Left renal cortex interstitium (tissue), 4 donors: ENCODE data around the gene PHC2. TPM values are rescaled to one million over a fixed set of nuclear protein-coding genes. Genes with fewer than 3 reads are reported as not detected.
"Not testable (repeated sequence)": the region's sequence is repeated elsewhere in the genome, so short reads cannot be mapped to it uniquely, and the experiment has no call there.

Experiments used
- DNase-seq, 4 donors: peaks; one replicate each; pipeline ENCODE4 v3.0.0-alpha.2; 2013; ENCODE audit warnings: low read depth in 4 of 4, low spot score in 2 of 4, missing footprints in 1 of 4
- polyA plus RNA-seq, 4 donors: library from polyadenylated mRNA; unstranded; fragments of 120-200 nt; gene quantifications; one replicate each; pipeline ENCODE4 v1.2.1, GENCODE V29; 2013; ENCODE audit not compliant: insufficient read length in 4 of 4

Gene PHC2
- polyA plus RNA-seq, 4 donors, result 93.9 to 130 (median 117) TPM

GRCh38 chr1:33298623-33299277, 132.1 kb downstream of the PHC2 start:
- peak in 1 of 4 donors; percentile 27 for DNase-seq

DNA sequence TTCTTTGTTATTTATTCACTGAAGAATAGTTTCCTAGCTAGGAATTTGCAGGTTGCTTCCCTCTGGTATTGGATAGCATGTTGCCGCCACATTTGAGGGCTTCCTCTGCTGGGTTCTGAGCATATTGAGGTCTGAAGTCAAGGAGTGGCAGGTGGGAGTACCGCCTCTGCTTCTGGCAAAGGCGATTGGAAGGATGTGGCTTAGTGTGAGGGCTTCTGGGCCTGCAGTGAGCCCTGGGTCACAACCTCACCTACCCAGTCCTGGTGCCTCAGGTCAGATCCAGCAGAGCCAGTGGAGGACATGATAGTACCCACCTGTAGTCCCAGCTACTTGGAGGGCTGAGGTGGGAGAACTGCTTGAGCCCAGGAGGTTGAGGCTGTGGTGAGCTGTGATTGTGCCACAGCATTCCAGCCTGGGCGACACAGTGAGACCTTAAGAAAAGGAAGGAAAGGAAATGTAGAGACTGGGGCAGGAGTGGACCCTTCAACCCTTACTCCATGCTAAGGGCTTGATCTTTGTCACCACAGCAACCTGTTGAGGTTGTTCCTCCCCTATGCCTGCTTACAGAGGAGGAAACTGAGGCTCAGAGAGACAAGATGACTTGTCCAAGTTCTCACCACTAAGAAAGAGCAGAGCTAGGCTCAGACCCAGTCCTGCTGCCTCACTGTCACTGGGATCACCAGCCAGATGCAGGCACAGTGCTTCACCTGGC, 132.8 kb downstream of the PHC2 start:
- no peak for DNase-seq

- no peak for DNase-seq
Measured at GRCh38 chr1:33296824-33297223, 134.1 kb downstream of the PHC2 start.

- DNase-seq, result no peak
Measured at GRCh38 chr1:33296082-33296458, 134.8 kb downstream of the PHC2 start.

DNA sequence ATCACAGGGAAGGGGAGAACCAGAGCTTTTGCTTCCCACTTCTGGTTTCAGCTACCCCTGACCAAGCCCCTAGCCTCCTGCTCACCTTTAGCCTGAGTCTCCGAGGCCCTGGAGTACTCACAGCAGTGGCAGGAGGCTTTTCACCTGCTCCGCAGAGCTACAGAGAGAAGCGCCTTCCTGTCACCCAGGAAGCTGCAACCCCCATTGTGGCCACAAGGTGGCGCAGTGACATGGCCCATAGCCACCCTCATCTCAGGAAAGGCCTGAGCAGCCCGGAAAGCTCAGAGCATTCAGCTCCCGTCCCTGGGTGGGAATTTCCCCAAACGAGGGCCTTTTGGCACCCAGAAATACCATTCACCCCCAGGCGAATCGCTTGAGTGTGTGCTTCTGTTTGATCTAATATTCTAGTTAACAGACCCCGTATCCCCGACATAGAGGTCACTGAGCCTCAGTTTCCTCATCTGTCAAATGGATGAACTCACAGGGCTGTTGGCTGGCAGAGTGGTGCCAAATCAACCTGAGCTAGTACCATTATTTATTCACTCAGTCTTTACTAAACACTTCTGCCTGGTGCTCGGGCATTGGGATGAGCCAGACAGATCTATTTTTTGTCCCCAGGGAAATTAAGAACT, 135.3 kb downstream of the PHC2 start:
- DNase-seq, result peak; percentile 39 to 72 (median 56)

DNA sequence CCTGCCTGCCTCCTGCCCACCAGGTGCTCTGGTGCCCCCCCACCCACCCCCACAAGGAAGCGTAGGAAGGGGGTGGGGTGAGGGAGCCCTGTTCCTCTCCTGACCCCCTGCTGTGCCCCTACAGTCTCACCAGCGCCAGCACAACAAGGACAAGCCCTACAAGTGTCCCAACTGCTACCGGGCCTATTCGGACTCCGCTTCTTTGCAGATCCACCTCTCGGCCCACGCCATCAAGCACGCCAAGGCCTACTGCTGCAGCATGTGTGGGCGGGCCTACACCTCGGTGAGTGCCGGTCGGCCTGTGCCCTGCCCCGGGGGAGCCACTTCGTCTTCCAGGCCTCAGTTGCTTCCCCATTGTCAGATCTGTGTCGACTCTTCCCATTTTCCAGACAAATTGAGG, 135.9 kb downstream of the PHC2 start:
- DNase-seq, result no peak

DNA sequence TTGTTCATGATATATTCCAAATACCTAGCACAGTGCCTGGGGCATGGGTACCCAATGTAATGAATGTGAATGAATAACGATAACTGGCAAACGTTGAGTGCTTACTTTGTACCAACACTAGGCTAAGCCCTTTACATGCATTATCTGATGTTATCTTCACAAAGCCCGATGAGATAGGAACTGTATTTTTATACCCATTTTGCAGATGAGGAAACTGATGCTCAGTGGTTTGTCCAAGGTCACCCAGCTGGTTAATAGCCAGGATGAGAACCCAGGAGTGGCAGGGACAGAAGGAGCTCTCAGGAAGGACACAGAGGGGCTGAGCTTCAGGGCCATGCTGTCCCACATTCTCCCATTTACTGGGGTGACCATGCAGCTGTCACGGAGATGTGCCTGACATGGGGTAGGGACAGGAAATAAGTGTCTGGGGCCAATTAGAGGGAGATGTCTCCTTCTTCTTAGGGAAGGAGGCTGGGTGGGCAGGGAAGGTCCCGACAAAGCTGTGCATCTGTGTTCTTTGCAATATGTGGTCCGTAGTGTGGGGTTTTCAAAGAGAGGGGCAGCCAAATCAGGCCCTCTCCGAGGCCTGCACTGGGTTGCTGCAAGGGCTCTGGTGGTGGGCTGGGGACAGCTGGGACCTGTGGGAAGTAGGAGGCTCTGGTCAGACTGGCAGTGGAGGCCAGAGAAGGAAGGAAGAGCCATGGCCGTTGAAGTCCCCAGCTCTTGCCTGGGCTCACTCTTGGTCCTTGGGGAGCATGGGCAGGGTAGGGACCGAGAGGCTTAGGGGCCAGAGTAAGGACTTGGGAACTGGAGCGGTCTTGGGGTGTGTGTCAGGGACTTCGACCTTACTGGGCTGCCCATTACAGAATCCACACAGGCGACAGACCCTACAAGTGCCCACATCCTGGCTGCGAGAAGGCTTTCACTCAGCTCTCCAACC, 136.6 kb downstream of the PHC2 start:
- DNase-seq, result no peak

DNA sequence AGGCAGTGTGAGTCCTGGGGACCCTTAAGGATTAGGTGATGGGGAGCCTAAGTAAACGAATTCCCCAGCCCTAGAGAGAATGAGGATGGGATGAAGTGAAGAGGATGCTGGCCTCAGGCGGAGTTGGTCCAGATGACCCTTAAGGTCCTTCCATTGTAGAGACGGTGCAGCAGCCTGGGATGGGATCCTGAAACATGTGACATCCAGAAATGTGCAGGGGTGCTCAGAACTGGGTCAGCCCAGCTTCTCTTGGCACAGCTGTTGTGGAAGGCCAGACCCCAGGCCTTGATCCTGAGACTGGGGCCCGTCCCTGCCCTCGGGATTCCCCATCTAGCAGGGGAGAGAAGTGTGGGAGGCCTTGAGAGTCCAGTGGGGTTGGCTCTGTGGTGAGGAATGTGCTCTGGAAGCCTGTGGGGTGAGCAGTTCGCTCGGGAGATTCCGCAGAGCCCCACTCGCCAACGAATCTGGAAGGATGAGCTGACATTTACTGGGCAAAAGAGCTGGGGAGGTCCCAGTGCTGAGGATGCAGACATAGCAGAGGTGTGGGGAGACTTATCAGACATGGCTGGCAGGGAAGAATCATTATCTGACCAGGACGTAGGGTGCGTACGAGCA, 138.1 kb downstream of the PHC2 start:
- no peak for DNase-seq

DNA sequence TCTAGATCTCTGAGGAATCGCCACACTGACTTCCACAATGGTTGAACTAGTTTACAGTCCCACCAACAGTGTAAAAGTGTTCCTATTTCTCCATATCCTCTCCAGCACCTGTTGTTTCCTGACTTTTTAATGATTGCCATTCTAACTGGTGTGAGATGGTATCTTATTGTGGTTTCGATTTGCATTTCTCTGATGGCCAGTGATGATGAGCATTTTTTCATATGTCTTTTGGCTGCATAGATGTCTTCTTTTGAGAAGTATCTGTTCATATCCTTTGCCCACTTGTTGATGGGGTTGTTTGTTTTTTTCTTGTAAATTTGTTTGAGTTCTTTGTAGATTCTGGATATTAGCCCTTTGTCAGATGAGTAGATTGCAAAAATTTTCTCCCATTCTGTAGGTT, 140.3 kb downstream of the PHC2 start:
- DNase-seq, result not testable (repeated sequence)

GRCh38 chr1:33289858-33290154, 141.1 kb downstream of the PHC2 start:
- no peak for DNase-seq

- no peak for DNase-seq
Measured at GRCh38 chr1:33288976-33289857, 141.7 kb downstream of the PHC2 start.

DNA sequence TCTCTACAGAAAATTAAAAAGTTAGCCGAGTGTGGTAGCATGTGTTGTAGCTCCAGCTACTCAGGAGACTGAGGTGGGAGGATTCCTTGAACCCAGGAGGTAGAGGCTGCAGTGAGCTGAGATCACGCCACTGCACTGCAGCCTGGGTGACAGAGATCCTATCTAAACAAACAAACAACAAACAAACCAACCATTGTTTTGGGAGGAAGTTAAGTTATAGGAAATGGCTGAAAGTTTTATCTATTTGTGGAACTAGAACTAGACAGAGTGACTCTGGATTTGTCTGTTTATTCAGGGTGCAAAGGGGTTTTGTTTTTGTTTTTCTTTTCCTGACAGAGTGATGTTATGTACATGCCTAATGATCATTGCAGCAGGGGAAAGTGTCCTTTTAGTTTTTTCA, 143.6 kb downstream of the PHC2 start:
- DNase-seq, result no peak

DNA sequence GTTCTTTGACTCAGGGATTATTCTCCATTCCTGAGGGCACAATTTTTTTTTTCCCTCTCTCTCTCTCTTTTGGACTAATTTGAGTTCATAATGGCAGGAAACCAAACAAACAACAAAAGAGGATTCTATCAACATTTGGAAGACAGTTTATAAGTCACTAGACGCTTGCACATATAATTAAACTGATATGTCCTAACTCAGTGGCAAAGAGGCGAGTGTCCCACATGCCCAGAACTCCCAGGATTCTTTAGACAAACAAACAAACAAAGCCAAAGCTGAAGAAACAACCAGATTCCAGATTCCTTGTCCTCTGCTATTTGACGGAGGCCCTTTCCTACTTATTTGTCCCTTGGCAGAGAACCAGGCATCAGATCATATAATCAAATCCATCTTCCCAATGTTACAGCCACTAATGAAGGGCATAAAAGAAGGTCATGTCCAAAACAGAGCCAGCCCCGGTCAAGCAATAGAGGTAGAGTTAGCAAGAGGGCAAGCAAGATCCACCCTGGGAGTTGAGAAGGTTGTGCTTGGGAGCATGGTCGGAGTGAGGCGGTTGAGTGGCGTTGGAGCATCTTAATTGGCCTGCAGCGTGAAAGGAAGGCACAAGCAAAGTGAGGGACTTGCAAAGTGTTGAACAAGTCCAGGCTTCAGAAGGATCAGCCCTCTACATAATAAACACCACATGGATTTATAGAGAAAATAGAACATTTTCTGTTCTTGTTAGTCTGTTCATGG, 144.3 kb downstream of the PHC2 start:
- DNase-seq, result no peak

DNA sequence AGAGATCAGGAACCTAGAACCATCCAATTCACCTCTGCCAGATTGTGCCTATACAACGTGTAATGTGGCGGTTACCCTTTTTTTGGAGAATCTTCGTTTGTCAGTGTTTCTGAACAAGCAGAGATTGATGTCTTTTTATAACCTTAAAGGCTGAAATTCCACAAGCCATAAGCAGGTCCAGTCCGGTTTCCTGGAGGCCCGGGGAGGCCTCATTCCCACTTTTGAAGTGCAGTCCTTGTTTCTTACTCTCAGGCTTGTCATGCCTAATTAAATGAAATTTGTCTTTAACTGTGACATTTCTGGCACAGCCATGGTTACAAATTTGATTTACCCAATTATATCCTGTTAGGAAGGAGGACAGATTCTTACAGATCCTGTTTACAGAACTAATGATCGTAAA, 146.8 kb downstream of the PHC2 start:
- no peak for DNase-seq

- DNase-seq, result no peak
Measured at GRCh38 chr1:33282791-33283190, 148.1 kb downstream of the PHC2 start.

DNA sequence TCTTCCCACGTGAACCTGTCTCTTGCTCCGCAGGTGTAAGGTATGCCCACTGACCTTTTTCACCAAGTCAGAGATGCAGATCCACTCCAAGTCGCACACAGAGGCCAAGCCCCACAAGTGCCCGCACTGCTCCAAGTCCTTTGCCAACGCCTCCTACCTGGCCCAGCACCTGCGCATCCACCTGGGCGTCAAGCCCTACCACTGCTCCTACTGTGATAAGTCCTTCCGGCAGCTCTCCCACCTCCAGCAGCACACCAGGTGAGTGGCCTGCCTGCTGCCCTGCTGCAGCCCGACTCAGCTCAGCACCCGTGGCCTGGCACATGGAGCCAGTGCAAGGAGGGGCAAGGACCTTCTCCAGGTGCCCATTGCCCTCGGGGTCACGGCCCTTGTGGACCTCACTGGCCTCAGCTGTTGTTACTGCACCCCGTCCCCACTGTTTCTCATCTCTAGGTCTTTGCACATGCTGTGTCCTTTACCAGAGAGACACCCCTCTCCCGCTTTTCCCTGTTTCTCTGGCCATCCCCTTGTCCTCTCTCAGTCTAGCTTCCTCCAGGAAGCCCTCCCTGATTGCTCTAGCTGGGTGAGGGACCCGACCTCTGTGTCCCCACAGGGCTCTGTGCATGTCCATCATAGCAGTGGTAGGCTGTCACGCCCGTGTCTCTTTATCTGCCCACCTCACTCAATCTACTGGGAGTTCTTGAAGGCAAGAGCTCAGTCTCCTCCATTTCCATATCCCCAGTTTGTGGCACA, 149.2 kb downstream of the PHC2 start:
- DNase-seq, result no peak

DNA sequence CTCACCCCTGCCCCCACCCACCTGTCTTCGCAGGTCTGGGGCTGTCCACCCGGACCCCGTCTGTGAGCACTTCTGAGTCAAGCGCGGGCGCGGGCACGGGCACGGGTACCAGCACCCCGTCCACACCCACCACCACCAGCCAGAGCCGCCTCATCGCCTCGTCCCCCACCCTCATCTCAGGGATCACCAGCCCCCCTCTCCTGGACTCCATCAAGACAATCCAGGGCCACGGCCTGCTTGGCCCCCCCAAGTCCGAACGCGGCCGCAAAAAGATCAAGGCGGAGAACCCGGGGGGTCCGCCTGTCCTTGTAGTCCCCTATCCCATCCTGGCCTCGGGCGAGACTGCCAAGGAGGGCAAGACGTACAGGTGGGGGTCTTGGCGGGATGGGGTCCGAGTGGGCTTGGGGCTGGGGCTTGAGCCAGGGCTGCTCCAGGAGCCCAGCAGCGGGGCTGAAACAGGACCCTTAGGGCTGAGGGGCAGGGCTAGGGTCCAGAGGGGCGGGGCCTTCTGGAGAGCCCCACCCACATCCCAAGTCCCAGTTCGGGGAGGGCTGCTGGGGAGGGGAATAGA, 150.7 kb downstream of the PHC2 start:
- DNase-seq, result no peak

- DNase-seq, result no peak
Measured at GRCh38 chr1:33277488-33278084, 153.3 kb downstream of the PHC2 start.
